Skeletal muscle tissue (tissue), 4 donors: ENCODE results near the gene CERS2. TPM values are rescaled to one million over a fixed set of nuclear protein-coding genes. Genes with fewer than 3 reads are reported as not detected.
A peak's percentile ranks its signal among the peaks of the same experiment; 100 is the strongest.

Experiments used
- H3K27ac ChIP-seq: one replicate; pipeline ENCODE4 v1.7.0; 2013; ENCODE audit warnings: mild to moderate bottlenecking, low read depth, low read length, inconsistent platforms
- H3K27me3 ChIP-seq, 3 donors: one replicate each; pipeline ENCODE4 v1.7.0; 2013; ENCODE audit warnings: low read length in 3 of 3; ENCODE audit not compliant: control insufficient read depth in 3 of 3, insufficient read depth in 3 of 3
- H3K36me3 ChIP-seq, 3 donors: one replicate each; pipeline ENCODE4 v1.7.0; 2013; ENCODE audit warnings: low read length in 3 of 3; ENCODE audit not compliant: control insufficient read depth in 3 of 3, insufficient read depth in 3 of 3
- H3K4me1 ChIP-seq, 3 donors: one replicate each; pipeline ENCODE4 v1.7.0; 2013; ENCODE audit warnings: low read length in 3 of 3, mild to moderate bottlenecking in 3 of 3; ENCODE audit not compliant: control insufficient read depth in 3 of 3, insufficient read depth in 3 of 3
- H3K4me3 ChIP-seq, 3 donors: one replicate each; pipeline ENCODE4 v1.7.0; 2013; ENCODE audit warnings: low read length in 3 of 3
- H3K9ac ChIP-seq, 3 donors: one replicate each; pipeline ENCODE4 v1.7.0; 2013; ENCODE audit warnings: low read length in 3 of 3, mild to moderate bottlenecking in 3 of 3, moderate library complexity in 2 of 3, low read depth in 1 of 3
- H3K9me3 ChIP-seq, 3 donors: one replicate each; pipeline ENCODE4 v1.7.0; 2013; ENCODE audit warnings: low read length in 3 of 3; ENCODE audit not compliant: control insufficient read depth in 3 of 3
- total RNA-seq: library from RNA; depleted of rRNA; stranded (reverse); fragments of >200 nt; gene quantifications from one replicate; pipeline ENCODE4 v1.2.3, GENCODE V29; 2014
- donor health status: Osteomylitis.

Gene CERS2
- total RNA-seq, 1 donor from 2014 or later, result 44.4 TPM

GRCh38 chr1:150971583-150972416, 2.8 kb downstream of the CERS2 start:
- Histone ChIP-seq H3K9me3 (no peaks in the 10 kb centered on the region), H3K4me3 (peak overlapping the region; percentile 14 to 92 (median 24)), H3K9ac (peak overlapping the region; percentile 54 to 92 (median 56)), H3K27ac (peak overlapping the region; percentile 79), H3K4me1 (peaks cover 37 to 42% (median 39%) of the 10 kb centered on the region in 3 donors), H3K36me3 (peaks cover 20 to 28% (median 21%) of the 10 kb centered on the region in 3 donors), H3K27me3 (no peaks in the 10 kb centered on the region)

GRCh38 chr1:150970808-150971582, 3.6 kb downstream of the CERS2 start:
- Histone ChIP-seq H3K9ac (peak overlapping the region; percentile 30 to 92 (median 56)), H3K4me3 (peak overlapping the region; percentile 1 to 49 (median 13)), H3K27ac (peak overlapping the region; percentile 79), H3K36me3 (peaks cover 29 to 36% (median 29%) of the 10 kb centered on the region in 3 donors), H3K4me1 (peaks cover 37 to 42% (median 39%) of the 10 kb centered on the region in 3 donors), H3K27me3 (no peaks in the 10 kb centered on the region), H3K9me3 (no peaks in the 10 kb centered on the region)

GRCh38 chr1:150969626-150970025, 5.0 kb downstream of the CERS2 start:
- H3K4me1 ChIP-seq, result peaks cover 37 to 40% (median 37%) of the 10 kb centered on the region in 3 donors

GRCh38 chr1:150968491-150968890, 6.1 kb downstream of the CERS2 start:
- Histone ChIP-seq H3K27me3 (no peaks in the 10 kb centered on the region), H3K36me3 (peaks cover 45 to 61% (median 49%) of the 10 kb centered on the region in 3 donors), H3K4me1 (peaks cover 34 to 35% (median 34%) of the 10 kb centered on the region in 3 donors), H3K9me3 (no peaks in the 10 kb centered on the region), H3K9ac (no peak overlapping the region), H3K4me3 (no peak overlapping the region), H3K27ac (no peak overlapping the region)

More at GRCh38 chr1:150969626-150970025, 5.0 kb downstream of the CERS2 start:
- Histone ChIP-seq H3K9me3 (no peaks in the 10 kb centered on the region), H3K27me3 (no peaks in the 10 kb centered on the region), H3K27ac (no peak overlapping the region), H3K36me3 (peaks cover 37 to 50% (median 38%) of the 10 kb centered on the region in 3 donors), H3K4me3 (no peak overlapping the region), H3K9ac (no peak overlapping the region)

- H3K36me3 ChIP-seq, result peaks cover 46 to 67% (median 54%) of the 10 kb centered on the region in 3 donors
- H3K9me3 ChIP-seq, result no peaks in the 10 kb centered on the region
- H3K27me3 ChIP-seq, result no peaks in the 10 kb centered on the region
- H3K9ac ChIP-seq, result no peak overlapping the region
- H3K4me3 ChIP-seq, result no peak overlapping the region
- peaks cover 28 to 30% (median 29%) of the 10 kb centered on the region in 3 donors for H3K4me1 ChIP-seq
- H3K27ac ChIP-seq, result no peak overlapping the region
Measured at GRCh38 chr1:150967936-150968335, 6.7 kb downstream of the CERS2 start.

- Histone ChIP-seq H3K9me3 (no peaks in the 10 kb centered on the region), H3K9ac (no peak overlapping the region), H3K36me3 (peaks cover 60 to 77% (median 64%) of the 10 kb centered on the region in 3 donors), H3K4me1 (peaks cover 9 to 10% (median 10%) of the 10 kb centered on the region in 3 donors), H3K27me3 (no peaks in the 10 kb centered on the region), H3K27ac (no peak overlapping the region), H3K4me3 (no peak overlapping the region)
Measured at GRCh38 chr1:150966011-150966410, 8.6 kb downstream of the CERS2 start.

GRCh38 chr1:150965605-150966004, 9.0 kb downstream of the CERS2 start:
- peaks cover 64 to 81% (median 68%) of the 10 kb centered on the region in 3 donors for H3K36me3 ChIP-seq
- H3K27ac ChIP-seq, result no peak overlapping the region
- H3K9me3 ChIP-seq, result no peaks in the 10 kb centered on the region
- no peak overlapping the region for H3K9ac ChIP-seq
- H3K27me3 ChIP-seq, result no peaks in the 10 kb centered on the region
- H3K4me1 ChIP-seq, result peaks cover 5 to 6% (median 6%) of the 10 kb centered on the region in 3 donors
- no peak overlapping the region for H3K4me3 ChIP-seq

- no peaks in the 10 kb centered on the region for H3K4me1 ChIP-seq
- H3K27me3 ChIP-seq, result no peaks in the 10 kb centered on the region
- H3K27ac ChIP-seq, result no peak overlapping the region
- H3K36me3 ChIP-seq, result peaks cover 71 to 89% (median 80%) of the 10 kb centered on the region in 3 donors
- no peak overlapping the region for H3K9ac ChIP-seq
- H3K4me3 ChIP-seq, result no peak overlapping the region
- H3K9me3 ChIP-seq, result no peaks in the 10 kb centered on the region
Measured at GRCh38 chr1:150964164-150964489, 10.5 kb downstream of the CERS2 start.

- Histone ChIP-seq H3K9ac (no peak overlapping the region), H3K4me1 (no peaks in the 10 kb centered on the region), H3K36me3 (peaks cover 69 to 89% (median 81%) of the 10 kb centered on the region in 3 donors), H3K9me3 (no peaks in the 10 kb centered on the region), H3K4me3 (no peak overlapping the region), H3K27me3 (no peaks in the 10 kb centered on the region), H3K27ac (no peak overlapping the region)
Measured at GRCh38 chr1:150963321-150964163, 11.1 kb downstream of the CERS2 start.
